GM19328 (cell line): ENCODE results near the gene QRFP.

Experiments
- ATAC-seq: cut with Tn5 transposase; IDR thresholded peaks from one replicate; pipeline ENCODE4 v1.9.1; 2021; ENCODE audit warnings: mild to moderate bottlenecking, moderate library complexity; ENCODE audit not compliant: unreplicated experiment

The QRFP gene

GRCh38 chr9:130934246-130934645, 37.6 kb upstream of the QRFP start:
- no peak for ATAC-seq

GRCh38 chr9:130933114-130934046, 36.8 kb upstream of the QRFP start:
- ATAC-seq = no peak

GRCh38 chr9:130932255-130933079, 35.9 kb upstream of the QRFP start:
- ATAC-seq = no peak

- ATAC-seq = no peak
These were observed 35.1 kb upstream of the QRFP start for GRCh38 chr9:130931508-130932254.

- ATAC-seq = no peak
These were observed 34.3 kb upstream of the QRFP start for GRCh38 chr9:130930804-130931349.

- ATAC-seq = no peak
These were observed 33.7 kb upstream of the QRFP start for GRCh38 chr9:130930132-130930803.

GRCh38 chr9:130929571-130930038, 33.0 kb upstream of the QRFP start:
- no peak for ATAC-seq

- no peak for ATAC-seq
These were observed 31.6 kb upstream of the QRFP start for GRCh38 chr9:130927995-130928900.

GRCh38 chr9:130927338-130927737, 30.7 kb upstream of the QRFP start:
- ATAC-seq = no peak

GRCh38 chr9:130925050-130925678, 28.6 kb upstream of the QRFP start:
- no peak for ATAC-seq

- ATAC-seq = no peak
These were observed 27.8 kb upstream of the QRFP start for GRCh38 chr9:130924448-130924788.

- ATAC-seq = no peak
These were observed 27.2 kb upstream of the QRFP start for GRCh38 chr9:130923611-130924447.

GRCh38 chr9:130922893-130923610, 26.4 kb upstream of the QRFP start:
- no peak for ATAC-seq

GRCh38 chr9:130921989-130922892, 25.6 kb upstream of the QRFP start:
- no peak for ATAC-seq

GRCh38 chr9:130921300-130921988, 24.8 kb upstream of the QRFP start:
- no peak for ATAC-seq
